HEK293 (cell line): Measurements from ENCODE around the gene SLC26A1.

Experiments used
- CTCF ChIA-PET: fragments of 350-600 bp; formaldehyde crosslinking; extraction: SDS; loops from one replicate; lab custom pipeline; 2021; ENCODE audit warnings: antibody characterized with exemption; lab: Yijun Ruan, JAX
- POLR2A ChIA-PET: fragments of 300-600 bp; formaldehyde crosslinking; extraction: SDS; loops from one replicate; lab custom pipeline; 2020; ENCODE audit warnings: antibody characterized with exemption, inconsistent platforms; lab: Yijun Ruan, JAX
- H3K27ac ChIP-seq: fragments of 200-500 bp; sonication (Bioruptor generic); 2 replicates; pipeline ENCODE4 v1.5.1; 2014; ENCODE audit warnings: low read depth, low read length, control low read depth, inconsistent platforms; ENCODE audit errors: extremely low read depth
- H3K36me3 ChIP-seq, 2 experiments: fragments of 200-500 bp in 1 of 2; sonication (Bioruptor generic) in 1 of 2; 1 replicate in 1 of 2; 2 replicates in 1 of 2; pipeline ENCODE4 v1.5.1; 2014 to 2017; ENCODE audit warnings: inconsistent platforms in 2 of 2, low read length in 2 of 2; ENCODE audit not compliant: control insufficient read depth in 2 of 2, insufficient read depth in 1 of 2
- H3K4me1 ChIP-seq: fragments of 200-500 bp; sonication (Bioruptor generic); 2 replicates; pipeline ENCODE4 v1.5.1; 2014; ENCODE audit warnings: mild to moderate bottlenecking, low read length, inconsistent platforms; ENCODE audit not compliant: control insufficient read depth, insufficient read depth
- H3K4me3 ChIP-seq: 2 replicates; pipeline ENCODE4 v1.5.1; 2011; ENCODE audit warnings: low read depth, mild to moderate bottlenecking, control low read depth, low read length, moderate library complexity
- H3K9me3 ChIP-seq: fragments of 200-500 bp; sonication (Bioruptor generic); 2 replicates; pipeline ENCODE4 v1.5.1; 2014; ENCODE audit warnings: low read depth, low read length, inconsistent platforms; ENCODE audit not compliant: control insufficient read depth, insufficient read depth
- BCL11A ChIP-seq: fragments of 450-650 bp; formaldehyde crosslinking; IDR thresholded peaks from 2 replicates; pipeline ENCODE4 v1.5.1; 2016; ENCODE audit warnings: low read depth, missing biosample characterization, missing genetic modification characterization
- GLIS1 ChIP-seq: fragments of 450-650 bp; formaldehyde crosslinking; IDR thresholded peaks from 2 replicates; pipeline ENCODE4 v1.5.1; 2016; ENCODE audit warnings: missing biosample characterization, missing genetic modification characterization
- GLIS2 ChIP-seq: fragments of 450-650 bp; formaldehyde crosslinking; IDR thresholded peaks from 2 replicates; pipeline ENCODE4 v1.5.1; 2016; ENCODE audit warnings: missing biosample characterization, missing genetic modification characterization
- KLF1 ChIP-seq: fragments of 450-650 bp; formaldehyde crosslinking; IDR thresholded peaks from 2 replicates; pipeline ENCODE4 v1.5.1; 2016; ENCODE audit warnings: missing biosample characterization, missing genetic modification characterization
- KLF8 ChIP-seq: fragments of 450-650 bp; formaldehyde crosslinking; IDR thresholded peaks from 2 replicates; pipeline ENCODE4 v1.5.1; 2016; ENCODE audit warnings: missing biosample characterization, missing genetic modification characterization
- SCRT2 ChIP-seq: fragments of 450-650 bp; formaldehyde crosslinking; IDR thresholded peaks from 2 replicates; pipeline ENCODE4 v1.5.1; 2016; ENCODE audit warnings: missing biosample characterization, missing genetic modification characterization
- TRIM28 ChIP-seq: IDR thresholded peaks from 2 replicates; pipeline ENCODE4 v1.6.1; 2011; ENCODE audit warnings: low read length, control low read depth, borderline replicate concordance
- ZFP41 ChIP-seq: fragments of 450-650 bp; formaldehyde crosslinking; IDR thresholded peaks from 2 replicates; pipeline ENCODE4 v1.5.1; 2016; ENCODE audit warnings: missing biosample characterization, missing genetic modification characterization, borderline replicate concordance
- ZNF10 ChIP-seq: fragments of 450-650 bp; formaldehyde crosslinking; IDR thresholded peaks from 2 replicates; pipeline ENCODE4 v1.5.1; 2017; ENCODE audit warnings: missing biosample characterization, missing genetic modification characterization
- ZNF19 ChIP-seq: fragments of 450-650 bp; formaldehyde crosslinking; IDR thresholded peaks from 2 replicates; pipeline ENCODE4; 2016; ENCODE audit warnings: missing biosample characterization, missing genetic modification characterization, low read depth
- ZNF221 ChIP-seq: fragments of 450-650 bp; formaldehyde crosslinking; IDR thresholded peaks from 2 replicates; pipeline ENCODE4 v1.5.1; 2017; ENCODE audit warnings: missing biosample characterization, missing genetic modification characterization, borderline replicate concordance
- ZNF341 ChIP-seq: fragments of 450-650 bp; formaldehyde crosslinking; IDR thresholded peaks from 2 replicates; pipeline ENCODE4; 2016; ENCODE audit warnings: low read depth, missing biosample characterization, missing genetic modification characterization
- ZNF366 ChIP-seq: fragments of 450-650 bp; formaldehyde crosslinking; conservative IDR thresholded peaks from 2 replicates; pipeline ENCODE4 v1.5.1; 2016; ENCODE audit warnings: missing biosample characterization, missing genetic modification characterization
- ZNF48 ChIP-seq: fragments of 450-650 bp; formaldehyde crosslinking; IDR thresholded peaks from 2 replicates; pipeline ENCODE4 v1.5.1; 2016; ENCODE audit warnings: missing biosample characterization, missing genetic modification characterization
- ZNF501 ChIP-seq: fragments of 450-650 bp; formaldehyde crosslinking; IDR thresholded peaks from 2 replicates; pipeline ENCODE4 v1.5.1; 2016; ENCODE audit warnings: missing biosample characterization, missing genetic modification characterization
- ZNF514 ChIP-seq: fragments of 450-650 bp; formaldehyde crosslinking; IDR thresholded peaks from 2 replicates; pipeline ENCODE4 v1.5.1; 2016; ENCODE audit warnings: missing biosample characterization, missing genetic modification characterization
- ZNF548 ChIP-seq: fragments of 450-650 bp; formaldehyde crosslinking; IDR thresholded peaks from 2 replicates; pipeline ENCODE4 v1.5.1; 2016; ENCODE audit warnings: missing biosample characterization, missing genetic modification characterization
- ZNF558 ChIP-seq: fragments of 450-650 bp; formaldehyde crosslinking; IDR thresholded peaks from 2 replicates; pipeline ENCODE4 v1.5.1; 2016; ENCODE audit warnings: missing biosample characterization, missing genetic modification characterization
- ZNF629 ChIP-seq: fragments of 450-650 bp; formaldehyde crosslinking; IDR thresholded peaks from 2 replicates; pipeline ENCODE4 v1.5.1; 2017; ENCODE audit warnings: missing biosample characterization, missing genetic modification characterization
- ZNF664 ChIP-seq: fragments of 450-650 bp; formaldehyde crosslinking; IDR thresholded peaks from 2 replicates; pipeline ENCODE4 v1.5.1; 2016; ENCODE audit warnings: missing biosample characterization, missing genetic modification characterization
- ZNF701 ChIP-seq: fragments of 450-650 bp; formaldehyde crosslinking; IDR thresholded peaks from 2 replicates; pipeline ENCODE4 v1.5.1; 2016; ENCODE audit warnings: missing biosample characterization, missing genetic modification characterization
- ZXDB ChIP-seq: fragments of 450-650 bp; formaldehyde crosslinking; IDR thresholded peaks from 2 replicates; pipeline ENCODE4 v1.5.1; 2016; ENCODE audit warnings: missing biosample characterization, missing genetic modification characterization
- TF ChIP-seq, protein P1 (sequence below): fragments of 450-650 bp; formaldehyde crosslinking; IDR thresholded peaks from 2 replicates; pipeline ENCODE4 v1.5.1; 2017; ENCODE audit warnings: missing biosample characterization, missing genetic modification characterization
- TF ChIP-seq, protein P2 (sequence below): IDR thresholded peaks from 2 replicates; pipeline ENCODE4 v1.6.1; 2011; ENCODE audit warnings: mild to moderate bottlenecking, low read depth, low read length, borderline replicate concordance

SLC26A1 gene

DNA sequence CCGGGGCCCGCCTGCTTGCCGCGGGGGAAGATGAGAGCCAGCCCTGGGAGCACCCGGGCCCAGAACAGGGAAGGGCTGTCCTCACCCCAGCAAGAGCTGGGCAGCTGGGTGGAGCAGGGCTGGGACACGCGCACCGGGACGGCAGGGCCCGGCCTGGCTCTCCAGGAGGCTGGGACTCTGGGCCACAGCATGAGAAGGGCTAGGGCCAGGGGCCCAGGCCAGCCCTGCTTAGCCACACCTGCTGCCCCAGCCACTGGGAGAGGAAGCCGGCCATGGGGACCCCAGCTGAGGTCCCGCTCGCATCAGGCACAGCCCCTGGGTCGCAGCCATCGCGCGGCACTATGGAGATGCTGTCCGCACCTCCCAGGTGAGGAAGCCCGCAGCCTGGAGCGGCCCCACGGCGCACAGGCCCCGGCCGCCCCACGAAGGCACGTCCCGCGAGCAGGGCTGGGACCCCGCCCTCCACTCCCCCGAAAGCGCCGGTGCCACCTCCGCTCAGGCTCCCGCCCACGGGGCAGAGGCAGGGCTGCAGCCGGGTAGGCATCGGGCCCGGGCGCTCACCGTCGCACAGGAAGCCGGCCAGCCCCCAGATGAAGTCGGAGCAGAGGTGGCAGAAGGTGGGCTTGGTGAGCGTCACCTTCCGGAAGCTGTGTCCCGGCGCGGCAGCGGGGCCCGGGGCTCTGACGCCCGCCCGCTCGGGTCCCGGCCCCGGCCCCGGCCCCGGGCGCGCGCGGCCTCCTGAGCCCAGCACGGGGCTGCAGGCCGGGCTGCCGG is 20.4 kb downstream of the SLC26A1 start (continued):
- TF ChIP-seq, protein P1, sequence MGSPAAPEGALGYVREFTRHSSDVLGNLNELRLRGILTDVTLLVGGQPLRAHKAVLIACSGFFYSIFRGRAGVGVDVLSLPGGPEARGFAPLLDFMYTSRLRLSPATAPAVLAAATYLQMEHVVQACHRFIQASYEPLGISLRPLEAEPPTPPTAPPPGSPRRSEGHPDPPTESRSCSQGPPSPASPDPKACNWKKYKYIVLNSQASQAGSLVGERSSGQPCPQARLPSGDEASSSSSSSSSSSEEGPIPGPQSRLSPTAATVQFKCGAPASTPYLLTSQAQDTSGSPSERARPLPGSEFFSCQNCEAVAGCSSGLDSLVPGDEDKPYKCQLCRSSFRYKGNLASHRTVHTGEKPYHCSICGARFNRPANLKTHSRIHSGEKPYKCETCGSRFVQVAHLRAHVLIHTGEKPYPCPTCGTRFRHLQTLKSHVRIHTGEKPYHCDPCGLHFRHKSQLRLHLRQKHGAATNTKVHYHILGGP (tag by site-specific recombination): no peak
- TF ChIP-seq ZNF548 (tag by site-specific recombination) (no peak), BCL11A (tag by site-specific recombination) (no peak), GLIS1 (tag by site-specific recombination) (peak; percentile 40; the same call in 1 of the 2 replicates), ZFP41 (tag by site-specific recombination) (no peak), ZNF48 (tag by site-specific recombination) (no peak), SCRT2 (tag by site-specific recombination) (no peak), ZNF366 (tag by site-specific recombination) (no peak), ZNF221 (no peak), ZNF664 (tag by site-specific recombination) (no peak), ZNF558 (tag by site-specific recombination) (no peak), TRIM28 (no peak), ZNF341 (tag by site-specific recombination) (no peak), KLF8 (tag by site-specific recombination) (peak; percentile 12; the same call in 1 of the 2 replicates)
- TF ChIP-seq, protein P2, sequence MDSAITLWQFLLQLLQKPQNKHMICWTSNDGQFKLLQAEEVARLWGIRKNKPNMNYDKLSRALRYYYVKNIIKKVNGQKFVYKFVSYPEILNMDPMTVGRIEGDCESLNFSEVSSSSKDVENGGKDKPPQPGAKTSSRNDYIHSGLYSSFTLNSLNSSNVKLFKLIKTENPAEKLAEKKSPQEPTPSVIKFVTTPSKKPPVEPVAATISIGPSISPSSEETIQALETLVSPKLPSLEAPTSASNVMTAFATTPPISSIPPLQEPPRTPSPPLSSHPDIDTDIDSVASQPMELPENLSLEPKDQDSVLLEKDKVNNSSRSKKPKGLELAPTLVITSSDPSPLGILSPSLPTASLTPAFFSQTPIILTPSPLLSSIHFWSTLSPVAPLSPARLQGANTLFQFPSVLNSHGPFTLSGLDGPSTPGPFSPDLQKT: no peak

DNA sequence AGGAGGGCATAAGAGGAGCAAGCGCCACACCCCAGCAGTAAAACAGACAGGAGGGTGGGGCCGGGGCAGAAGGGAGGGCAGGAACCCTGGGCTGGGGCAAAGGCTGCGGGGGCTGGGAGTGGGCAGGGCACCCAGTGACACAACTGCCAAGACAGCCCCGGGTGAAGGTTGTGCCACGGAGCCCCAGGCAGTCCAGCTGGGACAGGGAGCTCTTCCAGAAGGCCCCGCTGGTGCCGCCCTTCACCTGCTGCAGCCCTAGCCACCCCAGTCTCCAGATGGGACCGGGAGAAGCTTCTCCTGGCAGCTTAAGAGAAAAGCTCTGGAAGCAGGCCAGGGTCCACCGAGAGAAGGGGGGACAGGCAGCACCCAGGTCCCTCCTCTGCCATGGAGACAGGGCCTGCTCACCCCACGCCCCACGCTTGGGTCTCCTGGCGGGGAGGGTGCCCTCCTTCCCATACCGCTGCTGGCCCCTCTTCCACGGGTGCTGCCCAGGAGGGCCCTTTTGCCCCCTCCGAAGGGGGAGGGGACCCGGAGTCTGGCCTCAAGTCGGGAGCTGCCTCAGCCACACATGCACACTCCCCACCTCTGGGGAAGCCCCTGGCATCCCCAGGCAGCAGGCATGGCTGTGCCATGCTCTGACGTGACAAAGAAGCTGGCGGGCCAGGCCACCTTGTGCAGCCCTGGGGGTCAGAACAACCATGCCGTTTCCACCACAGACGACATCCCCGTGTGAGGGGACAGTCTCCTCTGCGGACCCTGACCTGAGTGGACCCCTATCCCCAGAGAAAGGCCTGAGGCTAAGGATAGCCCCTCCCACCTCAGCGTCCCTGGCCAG is 21.3 kb downstream of the SLC26A1 start:
- ChIA-PET POLR2A (no interaction called here), CTCF (no interaction called here)
- Histone ChIP-seq H3K27ac (no peak overlapping the region), H3K4me3 (no peak overlapping the region), H3K4me1 (no peaks in the 10 kb centered on the region), H3K9me3 (no peaks in the 10 kb centered on the region), H3K36me3 (peaks cover 0 to under 1% of the 10 kb centered on the region in 2 experiments; a peak in 1 of 3 replicates)
- TF ChIP-seq ZNF19 (no peak), GLIS2 (tag by site-specific recombination) (peak; percentile 30; the same call in 1 of the 2 replicates), KLF1 (peak; percentile 92), ZNF221 (no peak), ZXDB (tag by site-specific recombination) (no peak)

DNA sequence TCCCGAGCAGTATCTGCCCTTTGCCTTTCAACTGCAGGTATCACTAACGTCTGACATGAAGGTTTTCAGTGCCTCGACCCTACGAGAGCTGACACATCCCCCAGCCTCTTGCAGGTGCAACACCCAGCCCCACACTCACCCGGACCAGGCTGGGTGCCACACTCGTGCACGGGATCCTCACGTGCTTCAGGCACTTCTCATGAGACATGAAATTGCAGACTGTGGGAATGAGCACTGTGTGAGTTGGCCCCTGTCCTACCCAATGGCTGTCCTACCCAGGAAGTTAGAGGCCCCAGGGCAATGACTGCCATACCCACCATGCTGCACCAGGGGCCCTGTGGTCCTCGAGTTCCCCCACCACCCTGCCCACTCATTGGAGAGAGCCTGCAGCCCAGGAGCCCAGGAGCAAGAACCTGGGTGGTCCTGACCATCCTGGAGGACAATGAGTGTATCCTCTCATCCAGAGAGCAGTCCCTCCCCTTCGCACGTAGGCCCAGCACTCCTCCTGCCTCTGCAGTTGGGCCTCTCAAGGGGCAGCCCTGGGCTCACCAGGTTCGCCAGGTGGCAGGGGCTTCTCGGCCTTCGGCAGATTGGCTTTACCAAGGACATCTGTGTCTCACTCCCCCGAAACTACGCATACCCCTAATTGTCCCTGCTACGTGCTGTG is 22.2 kb downstream of the SLC26A1 start:
- ChIA-PET POLR2A (no interaction called here), CTCF (no interaction called here)
- Histone ChIP-seq H3K4me1 (no peaks in the 10 kb centered on the region), H3K4me3 (no peak overlapping the region), H3K36me3 (peaks cover 0 to 10% of the 10 kb centered on the region in 2 experiments; a peak in 1 of 3 replicates), H3K9me3 (no peaks in the 10 kb centered on the region), H3K27ac (no peak overlapping the region)
- no peak for TF ChIP-seq ZNF629
- no peak for TF ChIP-seq ZNF501 (tag by site-specific recombination)
- TF ChIP-seq BCL11A (tag by site-specific recombination): no peak
- no peak for TF ChIP-seq ZNF10 (tag by site-specific recombination)
- no peak for TF ChIP-seq ZNF514 (tag by site-specific recombination)
- no peak for TF ChIP-seq ZNF701 (tag by site-specific recombination)
